ENCODE data around the gene IKZF5. TPM values are rescaled to one million over a fixed set of nuclear protein-coding genes. Genes with fewer than 3 reads are reported as not detected.

IKZF5 gene
- total RNA-seq, 1 donor from 2014 or later: 17.0 TPM

- ChIA-PET CTCF (interaction anchor here (0.6 to 1.4 kb wide), 2 partner anchors 9 to 33 kb away, joined by 3 read pairs; no protein-coding TSS in a partner anchor), POLR2A (no interaction called here)
- no peaks in the 10 kb centered on the region for H3K9me3 Mint-ChIP-seq
- H3K27me3 Mint-ChIP-seq: no peaks in the 10 kb centered on the region
- no peak overlapping the region for H3K4me3 Mint-ChIP-seq
- no peak overlapping the region for H3K27ac Mint-ChIP-seq
- no peaks in the 10 kb centered on the region for H3K4me1 Mint-ChIP-seq
- intact Hi-C loops (cut with micrococcal nuclease): no loop called here
- H3K36me3 Mint-ChIP-seq (ENCODE audit: low read depth): peaks cover 27% of the 10 kb centered on the region
- no peak for TF ChIP-seq CTCF (IDR thresholded peaks at IDR 0.05)
- DNase-seq (no peak), ATAC-seq (ENCODE audit: low read depth) (no peak)
These were observed 27.0 kb upstream of the IKZF5 start for GRCh38 chr10:123035467-123036086.

GRCh38 chr10:123034332-123034731, 25.7 kb upstream of the IKZF5 start:
- POLR2A ChIA-PET: no interaction called here
- H3K9me3 Mint-ChIP-seq: no peaks in the 10 kb centered on the region
- no peaks in the 10 kb centered on the region for H3K4me1 Mint-ChIP-seq
- no peaks in the 10 kb centered on the region for H3K27me3 Mint-ChIP-seq
- no peak overlapping the region for H3K27ac Mint-ChIP-seq
- CTCF ChIA-PET: interaction anchor here (1.2 kb wide), 1 partner anchor 9 kb away, joined by 5 read pairs; no protein-coding TSS in a partner anchor
- no peak for DNase-seq
- ATAC-seq (ENCODE audit: low read depth): no peak
- intact Hi-C loops (cut with micrococcal nuclease): no loop called here
- H3K4me3 Mint-ChIP-seq: no peak overlapping the region
- TF ChIP-seq CTCF (IDR thresholded peaks at IDR 0.05): no peak
- H3K36me3 Mint-ChIP-seq (ENCODE audit: low read depth): peaks cover 27% of the 10 kb centered on the region

GRCh38 chr10:123031124-123031523, 22.5 kb upstream of the IKZF5 start:
- no peaks in the 10 kb centered on the region for H3K4me1 Mint-ChIP-seq
- ATAC-seq (ENCODE audit: low read depth): no peak
- H3K4me3 Mint-ChIP-seq: no peak overlapping the region
- no peaks in the 10 kb centered on the region for H3K9me3 Mint-ChIP-seq
- no peak for DNase-seq
- no peak overlapping the region for H3K27ac Mint-ChIP-seq
- peaks cover 13% of the 10 kb centered on the region for H3K36me3 Mint-ChIP-seq (ENCODE audit: low read depth)
- CTCF ChIA-PET: no interaction called here
- POLR2A ChIA-PET: no interaction called here
- TF ChIP-seq CTCF (IDR thresholded peaks at IDR 0.05): no peak
- no peaks in the 10 kb centered on the region for H3K27me3 Mint-ChIP-seq
- intact Hi-C loops (cut with micrococcal nuclease): no loop called here

GRCh38 chr10:123027861-123028260, 19.3 kb upstream of the IKZF5 start:
- ChIA-PET CTCF (no interaction called here), POLR2A (no interaction called here)
- Mint-ChIP-seq H3K4me3 (no peak overlapping the region), H3K27me3 (no peaks in the 10 kb centered on the region), H3K36me3 (ENCODE audit: low read depth) (no peaks in the 10 kb centered on the region), H3K27ac (no peak overlapping the region), H3K9me3 (no peaks in the 10 kb centered on the region), H3K4me1 (peaks cover 10% of the 10 kb centered on the region)
- DNase-seq (no peak), ATAC-seq (ENCODE audit: low read depth) (no peak)
- no peak for TF ChIP-seq CTCF (IDR thresholded peaks at IDR 0.05)
- intact Hi-C loops (cut with micrococcal nuclease): no loop called here

- no peak for DNase-seq
- CTCF ChIA-PET: no interaction called here
These were observed 17.7 kb upstream of the IKZF5 start for GRCh38 chr10:123026302-123026701.

More at GRCh38 chr10:123026302-123026701, 17.7 kb upstream of the IKZF5 start:
- Mint-ChIP-seq H3K27ac (no peak overlapping the region), H3K4me3 (no peak overlapping the region), H3K27me3 (no peaks in the 10 kb centered on the region), H3K36me3 (ENCODE audit: low read depth) (no peaks in the 10 kb centered on the region), H3K9me3 (no peaks in the 10 kb centered on the region), H3K4me1 (peaks cover 10% of the 10 kb centered on the region)
- TF ChIP-seq CTCF (IDR thresholded peaks at IDR 0.05): no peak
- POLR2A ChIA-PET: no interaction called here
- ATAC-seq (ENCODE audit: low read depth): no peak
- intact Hi-C loops (cut with micrococcal nuclease): no loop called here
